ENCODE measurements around the gene ZNF791. TPM values are rescaled to one million over a fixed set of nuclear protein-coding genes. Genes with fewer than 3 reads are reported as not detected.
"Not testable (repeated sequence)": the region's sequence is repeated elsewhere in the genome, so short reads cannot be mapped to it uniquely, and the experiment has no call there.

ZNF791 gene
- total RNA-seq, 4 donors from 2014 or later = 8.6 to 19.5 (median 13.0) TPM

DNA sequence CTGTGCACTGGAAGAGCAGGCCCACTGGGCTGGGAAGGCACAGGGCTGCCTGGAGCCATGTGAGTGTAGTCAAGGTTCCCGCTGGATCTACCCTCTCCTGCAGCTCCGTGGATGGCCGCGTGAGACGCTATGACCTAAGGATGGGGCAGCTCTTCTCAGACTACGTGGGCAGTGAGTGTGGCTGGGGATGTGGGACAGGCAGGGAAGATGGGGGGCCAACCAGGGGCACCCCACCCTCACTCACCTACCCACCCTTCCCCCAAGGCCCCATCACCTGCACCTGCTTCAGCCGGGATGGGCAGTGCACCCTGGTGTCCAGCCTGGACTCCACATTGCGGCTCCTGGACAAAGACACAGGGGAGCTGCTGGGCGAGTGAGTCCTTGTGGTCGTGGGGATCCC is 62.0 kb downstream of the ZNF791 start:
- WGBS, 2 donors = 82 to 93% methylated on average over 5 to 10 of the region's 10 CpGs
- Histone ChIP-seq H3K27ac (no peak overlapping the region), H3K9me3 (no peaks in the 10 kb centered on the region), H3K36me3 (peaks cover 24 to 67% (median 48%) of the 10 kb centered on the region in 3 donors), H3K4me3 (no peak overlapping the region), H3K4me1 (peaks cover 20 to 37% (median 27%) of the 10 kb centered on the region in 3 donors), H3K27me3 (no peaks in the 10 kb centered on the region)
- no peak for DNase-seq
- intact Hi-C loops (cut with DNase I) = loop anchor here (5.0 kb wide), 1 partner anchor 110 kb away; no protein-coding TSS in a partner anchor
- no peak for TF ChIP-seq POLR2A (IDR thresholded peaks at IDR 0.05)
- TF ChIP-seq, protein P1, sequence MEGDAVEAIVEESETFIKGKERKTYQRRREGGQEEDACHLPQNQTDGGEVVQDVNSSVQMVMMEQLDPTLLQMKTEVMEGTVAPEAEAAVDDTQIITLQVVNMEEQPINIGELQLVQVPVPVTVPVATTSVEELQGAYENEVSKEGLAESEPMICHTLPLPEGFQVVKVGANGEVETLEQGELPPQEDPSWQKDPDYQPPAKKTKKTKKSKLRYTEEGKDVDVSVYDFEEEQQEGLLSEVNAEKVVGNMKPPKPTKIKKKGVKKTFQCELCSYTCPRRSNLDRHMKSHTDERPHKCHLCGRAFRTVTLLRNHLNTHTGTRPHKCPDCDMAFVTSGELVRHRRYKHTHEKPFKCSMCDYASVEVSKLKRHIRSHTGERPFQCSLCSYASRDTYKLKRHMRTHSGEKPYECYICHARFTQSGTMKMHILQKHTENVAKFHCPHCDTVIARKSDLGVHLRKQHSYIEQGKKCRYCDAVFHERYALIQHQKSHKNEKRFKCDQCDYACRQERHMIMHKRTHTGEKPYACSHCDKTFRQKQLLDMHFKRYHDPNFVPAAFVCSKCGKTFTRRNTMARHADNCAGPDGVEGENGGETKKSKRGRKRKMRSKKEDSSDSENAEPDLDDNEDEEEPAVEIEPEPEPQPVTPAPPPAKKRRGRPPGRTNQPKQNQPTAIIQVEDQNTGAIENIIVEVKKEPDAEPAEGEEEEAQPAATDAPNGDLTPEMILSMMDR (IDR thresholded peaks at IDR 0.05) = no peak

DNA sequence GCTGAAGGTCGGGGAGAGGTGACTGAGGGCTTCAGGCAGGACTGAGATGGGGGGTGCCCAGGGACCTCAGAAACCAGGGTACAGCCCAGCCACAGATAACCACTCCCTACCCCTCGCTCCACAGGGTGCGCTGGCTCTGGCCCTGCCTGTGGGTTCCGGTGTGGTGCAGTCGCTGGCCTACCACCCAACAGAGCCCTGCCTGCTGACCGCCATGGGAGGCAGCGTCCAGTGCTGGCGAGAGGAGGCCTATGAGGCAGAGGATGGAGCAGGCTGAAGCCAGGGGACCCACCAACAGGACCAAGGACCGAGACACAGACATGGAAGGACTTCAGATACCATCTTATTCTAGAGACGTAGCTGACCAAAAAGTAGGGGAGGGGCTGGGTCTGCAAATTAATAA is 64.7 kb downstream of the ZNF791 start:
- WGBS, 2 donors = 81 to 94% methylated on average over 3 of the region's 10 CpGs
- DNase-seq = no peak
- H3K4me3 ChIP-seq = no peak overlapping the region
- H3K4me1 ChIP-seq = peaks cover 5 to 28% (median 18%) of the 10 kb centered on the region in 3 donors
- no peak overlapping the region for H3K27ac ChIP-seq
- H3K27me3 ChIP-seq = no peaks in the 10 kb centered on the region
- intact Hi-C loops (cut with DNase I) = no loop called here
- no peaks in the 10 kb centered on the region for H3K9me3 ChIP-seq
- H3K36me3 ChIP-seq = peaks cover 40 to 88% (median 62%) of the 10 kb centered on the region in 3 donors
- TF ChIP-seq, protein P1 (IDR thresholded peaks at IDR 0.05) = no peak
- TF ChIP-seq POLR2A (IDR thresholded peaks at IDR 0.05) = no peak

DNA sequence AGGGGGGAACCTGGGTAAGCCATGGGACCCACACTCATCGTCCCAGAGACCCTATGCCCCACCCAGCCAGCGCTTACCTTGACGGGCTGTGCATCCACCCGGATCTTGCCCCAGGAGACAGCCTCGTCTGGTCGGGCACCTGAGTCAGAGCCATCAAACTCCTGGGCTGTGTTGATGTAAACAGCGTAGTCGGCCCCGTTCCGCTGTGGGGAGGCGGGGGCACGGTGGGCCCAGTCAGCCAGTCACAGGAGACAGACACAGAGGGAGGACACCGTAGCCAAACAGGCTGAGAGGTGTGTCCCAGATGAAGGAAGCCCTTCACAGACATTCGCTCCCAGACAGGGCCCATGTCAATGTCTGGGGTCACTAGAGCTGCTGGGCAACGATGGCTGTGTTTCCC is 65.2 kb downstream of the ZNF791 start:
- Histone ChIP-seq H3K4me3 (no peak overlapping the region), H3K9me3 (no peaks in the 10 kb centered on the region), H3K27ac (no peak overlapping the region), H3K27me3 (no peaks in the 10 kb centered on the region), H3K4me1 (peaks cover 0 to 28% (median 18%) of the 10 kb centered on the region in 3 donors), H3K36me3 (peaks cover 40 to 88% (median 62%) of the 10 kb centered on the region in 3 donors)
- intact Hi-C loops (cut with DNase I) = no loop called here
- no peak for DNase-seq
- TF ChIP-seq, protein P1 (IDR thresholded peaks at IDR 0.05) = no peak
- no peak for TF ChIP-seq POLR2A (IDR thresholded peaks at IDR 0.05)
- 90% methylated on average over 3 of the region's 15 CpGs; no CpG with 5 or more reads in 1 of the 2 donors for WGBS, 2 donors

DNA sequence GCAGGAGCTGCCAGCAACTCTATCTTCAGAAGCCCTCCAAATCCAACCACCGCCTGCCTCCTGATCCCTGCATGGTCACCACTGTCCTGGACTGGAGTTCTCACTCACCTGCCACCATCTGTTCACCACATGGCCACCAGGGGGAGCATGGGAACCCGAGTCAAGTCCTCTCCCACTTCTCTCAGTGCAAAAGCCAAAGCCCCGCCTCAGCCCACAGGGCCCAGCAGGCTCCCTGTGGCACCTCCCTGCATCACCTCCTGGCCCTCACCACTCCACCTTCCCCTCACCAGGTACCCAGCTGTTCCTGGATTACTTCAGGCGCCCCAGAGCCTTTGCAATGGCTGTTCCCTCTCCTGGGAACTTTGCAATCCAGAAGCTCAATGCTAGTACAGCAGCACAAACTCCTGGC is 65.7 kb downstream of the ZNF791 start:
- no peak overlapping the region for H3K27ac ChIP-seq
- peaks cover 0 to 27% (median 18%) of the 10 kb centered on the region in 3 donors for H3K4me1 ChIP-seq
- WGBS, 2 donors = 13 to 39% methylated on average over 3 to 4 of the region's 4 CpGs
- peaks cover 40 to 88% (median 62%) of the 10 kb centered on the region in 3 donors for H3K36me3 ChIP-seq
- DNase-seq = no peak
- intact Hi-C loops (cut with DNase I) = no loop called here
- no peaks in the 10 kb centered on the region for H3K9me3 ChIP-seq
- H3K27me3 ChIP-seq = no peaks in the 10 kb centered on the region
- H3K4me3 ChIP-seq = no peak overlapping the region
- TF ChIP-seq POLR2A (IDR thresholded peaks at IDR 0.05) = no peak
- TF ChIP-seq, protein P1 (IDR thresholded peaks at IDR 0.05) = peak; percentile 63 to 87 (median 79)

DNA sequence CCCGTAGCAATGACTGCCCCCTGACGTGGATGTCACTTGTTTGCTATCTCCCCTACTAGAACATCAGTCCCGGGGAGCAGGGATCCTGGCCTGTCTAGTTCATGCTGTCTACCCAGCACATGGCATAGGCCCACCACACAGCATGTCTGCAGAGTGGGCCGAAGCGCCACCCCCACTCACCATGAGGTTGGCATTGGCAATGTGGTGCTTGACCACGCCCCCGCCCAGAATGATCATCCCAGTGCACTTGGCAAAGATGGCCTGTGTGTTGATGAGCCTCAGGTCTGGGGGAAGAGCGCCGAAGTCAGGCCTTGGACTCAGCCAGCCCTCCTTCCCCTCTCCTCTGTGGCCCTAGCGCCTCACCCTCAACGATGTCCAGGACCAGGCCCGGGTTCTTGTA is 66.2 kb downstream of the ZNF791 start:
- Histone ChIP-seq H3K36me3 (peaks cover 40 to 84% (median 62%) of the 10 kb centered on the region in 3 donors), H3K4me1 (peaks cover 0 to 28% (median 18%) of the 10 kb centered on the region in 3 donors), H3K27me3 (no peaks in the 10 kb centered on the region), H3K9me3 (no peaks in the 10 kb centered on the region), H3K27ac (no peak overlapping the region), H3K4me3 (no peak overlapping the region)
- WGBS, 2 donors = 92 to 95% methylated on average over 6 of the region's 12 CpGs
- no peak for DNase-seq
- intact Hi-C loops (cut with DNase I) = no loop called here
- TF ChIP-seq, protein P1 (IDR thresholded peaks at IDR 0.05) = no peak
- no peak for TF ChIP-seq POLR2A (IDR thresholded peaks at IDR 0.05)

DNA sequence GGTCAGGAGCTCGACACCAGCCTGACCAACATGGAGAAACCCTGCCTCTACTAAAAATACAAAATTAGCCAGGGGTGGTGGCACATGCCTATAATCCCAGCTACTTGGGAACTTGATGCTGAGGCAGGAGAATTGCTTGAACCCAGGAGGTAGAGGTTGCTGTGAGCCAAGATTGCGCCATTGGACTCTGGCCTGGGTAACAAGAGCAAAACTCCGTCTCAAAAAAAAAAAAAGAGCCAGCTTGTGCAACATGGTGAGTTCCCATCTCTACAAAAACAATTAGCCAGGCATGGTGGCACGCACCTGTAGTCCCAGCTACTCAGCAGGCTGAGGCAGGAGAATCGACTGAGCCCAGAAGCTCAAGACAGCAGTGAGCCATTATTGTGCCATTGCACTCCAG is 67.3 kb downstream of the ZNF791 start:
- H3K27ac ChIP-seq; DNase-seq; H3K9me3 ChIP-seq; H3K27me3 ChIP-seq; intact Hi-C loops (cut with DNase I); H3K4me3 ChIP-seq: not testable (repeated sequence)
- Histone ChIP-seq H3K4me1 (peaks cover 0 to 33% (median 21%) of the 10 kb centered on the region in 3 donors), H3K36me3 (peaks cover 40 to 73% (median 55%) of the 10 kb centered on the region in 3 donors)
- WGBS, 2 donors = 84 to 94% methylated on average over 3 to 4 of the region's 5 CpGs
